Osteoblast (primary cell): ENCODE data around the gene TCP10L. TPM values are rescaled to one million over a fixed set of nuclear protein-coding genes. Genes with fewer than 3 reads are reported as not detected.

Experiments used
- DNase-seq: peaks from one replicate; pipeline ENCODE4 v3.0.0; 2011; ENCODE audit warnings: low spot score, mixed read lengths; ENCODE audit not compliant: insufficient read length; ENCODE audit errors: missing footprints
- H2AFZ ChIP-seq: 2 replicates; pipeline ENCODE4 v1.6.0; 2011; ENCODE audit warnings: mild to moderate bottlenecking, low read length
- H3K27ac ChIP-seq: 2 replicates; pipeline ENCODE4 v1.5.1; 2011; ENCODE audit warnings: mild to moderate bottlenecking, low read depth, low read length, moderate library complexity
- H3K27me3 ChIP-seq: 2 replicates; pipeline ENCODE4 v1.6.0; 2012; ENCODE audit warnings: mild to moderate bottlenecking, control low read depth, inconsistent platforms, low read length, moderate library complexity; ENCODE audit not compliant: insufficient read depth
- H3K36me3 ChIP-seq: 2 replicates; pipeline ENCODE4 v1.5.1; 2011; ENCODE audit warnings: mild to moderate bottlenecking, low read length, control low read depth, moderate library complexity; ENCODE audit not compliant: insufficient read depth
- H3K4me1 ChIP-seq: 2 replicates; pipeline ENCODE4 v1.5.1; 2011; ENCODE audit warnings: mild to moderate bottlenecking, low read length, control low read depth, moderate library complexity; ENCODE audit not compliant: insufficient read depth
- H3K4me2 ChIP-seq: 2 replicates; pipeline ENCODE4 v1.6.0; 2011; ENCODE audit warnings: mild to moderate bottlenecking, low read length; ENCODE audit not compliant: insufficient read depth
- H3K4me3 ChIP-seq: fragments of 200-600 bp; sonication (generic); 3 replicates; pipeline ENCODE4 v1.5.1; 2012; ENCODE audit warnings: mild to moderate bottlenecking, low read length, inconsistent platforms; ENCODE audit not compliant: insufficient read depth
- H3K79me2 ChIP-seq: 2 replicates; pipeline ENCODE4 v1.6.0; 2012; ENCODE audit warnings: mild to moderate bottlenecking, low read length, control low read depth, inconsistent platforms; ENCODE audit not compliant: insufficient read depth
- H3K9me3 ChIP-seq: 2 replicates; pipeline ENCODE4 v1.5.1; 2011; ENCODE audit warnings: low read depth, low read length, control low read depth
- H4K20me1 ChIP-seq: 2 replicates; pipeline ENCODE4 v1.6.0; 2012; ENCODE audit warnings: mild to moderate bottlenecking, low read length, control low read depth; ENCODE audit not compliant: insufficient read depth
- total RNA-seq: library from RNA; depleted of rRNA; stranded (reverse); fragments of >200 nt; gene quantifications from 2 replicates; pipeline ENCODE4 v1.2.3, GENCODE V29; 2012
- TF ChIP-seq, protein P1 (sequence below): IDR thresholded peaks from 2 replicates; pipeline ENCODE4 v1.5.1; 2011; ENCODE audit warnings: mild to moderate bottlenecking, low read depth, low read length, moderate library complexity; ENCODE audit errors: extremely low read depth

The TCP10L gene
- total RNA-seq, 1 donor = 0.72 TPM

DNA sequence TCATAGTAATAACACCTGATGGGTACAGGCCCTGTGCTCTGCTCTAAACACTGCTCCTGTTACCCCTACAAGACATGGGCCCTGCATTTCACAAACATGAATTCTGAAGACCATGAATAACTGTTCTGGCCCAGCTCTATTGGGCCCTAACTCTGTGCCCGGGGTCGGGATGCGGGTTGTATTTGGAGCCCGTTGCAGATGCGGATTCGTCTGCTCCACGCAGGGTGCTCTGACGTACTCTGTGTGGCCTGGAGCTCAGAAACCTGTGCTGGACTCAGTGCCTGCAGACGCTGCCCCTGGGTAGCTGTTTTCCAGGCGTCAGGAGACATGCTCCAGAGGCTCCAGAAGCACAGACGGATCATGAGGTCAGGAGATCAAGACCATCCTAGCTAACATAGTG, 10.1 kb upstream of the TCP10L start:
- DNase-seq = no peak
- no peaks in the 10 kb centered on the region for H3K9me3 ChIP-seq
- H3K27me3 ChIP-seq = no peaks in the 10 kb centered on the region
- TF ChIP-seq, protein P1, sequence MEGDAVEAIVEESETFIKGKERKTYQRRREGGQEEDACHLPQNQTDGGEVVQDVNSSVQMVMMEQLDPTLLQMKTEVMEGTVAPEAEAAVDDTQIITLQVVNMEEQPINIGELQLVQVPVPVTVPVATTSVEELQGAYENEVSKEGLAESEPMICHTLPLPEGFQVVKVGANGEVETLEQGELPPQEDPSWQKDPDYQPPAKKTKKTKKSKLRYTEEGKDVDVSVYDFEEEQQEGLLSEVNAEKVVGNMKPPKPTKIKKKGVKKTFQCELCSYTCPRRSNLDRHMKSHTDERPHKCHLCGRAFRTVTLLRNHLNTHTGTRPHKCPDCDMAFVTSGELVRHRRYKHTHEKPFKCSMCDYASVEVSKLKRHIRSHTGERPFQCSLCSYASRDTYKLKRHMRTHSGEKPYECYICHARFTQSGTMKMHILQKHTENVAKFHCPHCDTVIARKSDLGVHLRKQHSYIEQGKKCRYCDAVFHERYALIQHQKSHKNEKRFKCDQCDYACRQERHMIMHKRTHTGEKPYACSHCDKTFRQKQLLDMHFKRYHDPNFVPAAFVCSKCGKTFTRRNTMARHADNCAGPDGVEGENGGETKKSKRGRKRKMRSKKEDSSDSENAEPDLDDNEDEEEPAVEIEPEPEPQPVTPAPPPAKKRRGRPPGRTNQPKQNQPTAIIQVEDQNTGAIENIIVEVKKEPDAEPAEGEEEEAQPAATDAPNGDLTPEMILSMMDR = no peak
- peaks cover 8% of the 10 kb centered on the region for H3K36me3 ChIP-seq
- peaks cover 6% of the 10 kb centered on the region for H3K4me1 ChIP-seq
- no peak overlapping the region for H2AFZ ChIP-seq
- peaks cover 2% of the 10 kb centered on the region for H4K20me1 ChIP-seq
- no peak overlapping the region for H3K27ac ChIP-seq
- H3K4me3 ChIP-seq = no peak overlapping the region
- no peak overlapping the region for H3K4me2 ChIP-seq
- H3K79me2 ChIP-seq = no peaks in the 10 kb centered on the region

DNA sequence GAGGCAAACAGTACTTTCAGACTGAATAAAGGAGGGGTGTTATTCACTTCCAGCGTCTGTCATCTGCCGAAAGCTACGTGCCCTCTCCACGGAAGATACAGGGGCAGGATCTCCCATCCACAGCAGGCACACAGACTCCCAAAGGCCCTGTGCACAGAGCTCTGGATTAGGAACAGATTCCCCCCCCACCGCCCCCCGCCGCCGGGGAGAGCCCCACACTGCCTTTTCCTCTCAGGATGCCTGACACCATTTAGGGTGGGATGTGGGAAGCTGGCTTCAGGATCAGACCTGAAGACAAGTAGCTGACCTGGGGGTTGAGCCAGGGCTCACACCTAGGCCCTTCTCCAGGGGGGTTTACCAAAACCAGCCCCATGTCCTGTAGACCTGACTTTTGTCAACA, 8.4 kb upstream of the TCP10L start:
- DNase-seq = no peak

DNA sequence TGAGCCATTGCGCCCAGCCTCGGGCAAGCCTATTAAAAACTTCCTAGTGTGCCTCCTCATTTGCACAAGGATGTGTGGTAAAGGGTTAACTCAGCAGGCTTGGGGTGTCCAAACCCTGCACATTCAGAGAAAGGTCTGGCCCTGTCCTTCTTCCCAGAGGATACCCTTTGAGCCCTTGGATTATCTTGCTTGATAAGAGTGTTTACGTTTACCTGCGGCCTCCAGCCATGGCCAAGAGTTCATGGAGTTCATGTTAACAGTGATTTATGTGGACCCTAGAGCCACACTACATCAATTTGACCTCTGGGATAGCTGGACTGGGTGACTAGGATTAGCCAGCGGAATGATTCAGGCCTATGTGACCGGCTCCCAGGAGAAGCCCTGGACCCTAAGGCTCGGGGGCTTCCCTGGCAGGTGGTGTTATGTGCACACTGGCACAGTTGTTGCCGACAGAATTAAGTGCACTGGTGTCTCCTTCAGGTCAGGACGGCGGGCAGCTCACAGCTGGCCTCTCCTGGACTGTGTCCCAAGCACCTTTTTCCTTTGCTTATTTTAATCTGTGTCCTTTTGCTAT, 7.7 kb upstream of the TCP10L start:
- no peaks in the 10 kb centered on the region for H3K9me3 ChIP-seq
- peaks cover 6% of the 10 kb centered on the region for H3K4me1 ChIP-seq
- H3K4me2 ChIP-seq = no peak overlapping the region
- H3K79me2 ChIP-seq = no peaks in the 10 kb centered on the region
- no peak overlapping the region for H3K27ac ChIP-seq
- DNase-seq = no peak
- H2AFZ ChIP-seq = no peak overlapping the region
- H3K27me3 ChIP-seq = peaks cover 4% of the 10 kb centered on the region
- no peak overlapping the region for H3K4me3 ChIP-seq
- no peaks in the 10 kb centered on the region for H3K36me3 ChIP-seq
- peaks cover 2% of the 10 kb centered on the region for H4K20me1 ChIP-seq
- TF ChIP-seq, protein P1 = no peak

More for the DNA sequence above, 8.4 kb upstream of the TCP10L start:
- Histone ChIP-seq H3K4me2 (no peak overlapping the region), H3K4me1 (peaks cover 6% of the 10 kb centered on the region), H3K9me3 (no peaks in the 10 kb centered on the region), H3K27me3 (peaks cover 4% of the 10 kb centered on the region), H3K36me3 (no peaks in the 10 kb centered on the region), H2AFZ (no peak overlapping the region), H3K79me2 (no peaks in the 10 kb centered on the region), H4K20me1 (peaks cover 2% of the 10 kb centered on the region), H3K4me3 (no peak overlapping the region), H3K27ac (no peak overlapping the region)
- TF ChIP-seq, protein P1 = no peak

DNA sequence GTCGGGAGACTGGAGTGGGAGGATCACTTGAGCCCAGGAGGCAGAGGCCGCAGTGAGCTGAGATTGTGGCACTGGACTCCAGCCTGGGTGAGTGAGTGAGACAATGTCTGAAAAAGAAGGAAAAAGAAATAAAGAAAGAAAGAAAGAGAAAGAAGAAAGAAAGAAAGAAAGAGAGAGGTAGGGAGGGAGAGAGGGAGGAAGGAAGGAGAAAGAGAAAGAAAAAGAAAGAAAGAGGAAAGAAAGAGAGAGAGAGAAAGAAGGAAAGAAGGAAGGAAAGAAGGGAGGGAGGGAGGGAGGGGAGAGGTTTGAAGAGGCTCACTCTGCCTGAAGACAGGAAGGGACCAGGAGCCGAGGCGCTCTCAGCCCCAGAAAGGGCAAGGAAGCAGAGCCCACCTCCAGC, 4.8 kb upstream of the TCP10L start:
- Histone ChIP-seq H3K9me3 (no peaks in the 10 kb centered on the region), H3K27ac (no peak overlapping the region), H3K27me3 (peaks cover 12% of the 10 kb centered on the region), H2AFZ (no peak overlapping the region), H3K4me1 (no peaks in the 10 kb centered on the region), H4K20me1 (no peaks in the 10 kb centered on the region), H3K79me2 (no peaks in the 10 kb centered on the region), H3K36me3 (no peaks in the 10 kb centered on the region), H3K4me2 (no peak overlapping the region), H3K4me3 (no peak overlapping the region)
- TF ChIP-seq, protein P1 = no peak
- DNase-seq = no peak
